NCI-H345 treated with DMSO at 0.1 percent for 48 hours (cell line): ENCODE measurements around the gene INHBC.
A peak's percentile ranks its signal among the peaks of the same experiment; 100 is the strongest.
"Not testable (repeated sequence)": the region's sequence is repeated elsewhere in the genome, so short reads cannot be mapped to it uniquely, and the experiment has no call there.

Experiments
- DNase-seq: peaks from one replicate; lab custom pipeline; 2025; ENCODE audit not compliant: unreplicated experiment; lab: John Stamatoyannopoulos, UW

The INHBC gene

GRCh38 chr12:57428965-57429364, 5.6 kb upstream of the INHBC start:
- DNase-seq: no peak

- no peak for DNase-seq
These were observed 5.0 kb upstream of the INHBC start for GRCh38 chr12:57429473-57430111.

- peak; percentile 2 for DNase-seq
These were observed 4.3 kb upstream of the INHBC start for GRCh38 chr12:57430112-57430930.

GRCh38 chr12:57430931-57431566, 3.5 kb upstream of the INHBC start, which contains the start of gene R3HDM2:
TSS of gene R3HDM2 (minus strand) at chr12:57431043. CDS start at chr12:57310428, 120,615 bp downstream.
- peak; percentile 93 for DNase-seq

- DNase-seq: no peak
These were observed 2.9 kb upstream of the INHBC start for GRCh38 chr12:57431654-57432188.

- no peak for DNase-seq
These were observed 1.2 kb upstream of the INHBC start for GRCh38 chr12:57433370-57433769.

GRCh38 chr12:57435293-57435692, 709 bp downstream of the INHBC start:
- no peak for DNase-seq

GRCh38 chr12:57438400-57438799, 3.8 kb downstream of the INHBC start:
- no peak for DNase-seq

GRCh38 chr12:57439762-57440266, 5.2 kb downstream of the INHBC start:
- DNase-seq: no peak

- not testable (repeated sequence) for DNase-seq
These were observed 6.8 kb downstream of the INHBC start for GRCh38 chr12:57441393-57441792.

- DNase-seq: no peak
These were observed 7.4 kb downstream of the INHBC start for GRCh38 chr12:57441846-57442427.

GRCh38 chr12:57444337-57444736, 9.8 kb downstream of the INHBC start:
- DNase-seq: not testable (repeated sequence)

- no peak for DNase-seq
These were observed 10.2 kb downstream of the INHBC start for GRCh38 chr12:57444744-57445143.

- no peak for DNase-seq
These were observed 11.8 kb downstream of the INHBC start for GRCh38 chr12:57446292-57446960.

- DNase-seq: no peak
These were observed 14.1 kb downstream of the INHBC start for GRCh38 chr12:57448669-57449068.

GRCh38 chr12:57449375-57449774, 14.8 kb downstream of the INHBC start:
- no peak for DNase-seq

GRCh38 chr12:57450057-57450456, 15.5 kb downstream of the INHBC start:
- no peak for DNase-seq

GRCh38 chr12:57451233-57451778, 16.7 kb downstream of the INHBC start:
- no peak for DNase-seq

GRCh38 chr12:57452181-57452936, 17.8 kb downstream of the INHBC start:
- no peak for DNase-seq
